Small intestine (tissue), 7 donors: ENCODE results near the gene SGMS1. TPM values are rescaled to one million over a fixed set of nuclear protein-coding genes. Genes with fewer than 3 reads are reported as not detected.

ENCODE experiments used
- DNase-seq, 2 donors: peaks; one replicate each; pipeline versions ENCODE4 v3.0.0 to v3.0.0-alpha.2; 2013
- FAIRE-seq: peaks from 2 replicates; lab custom pipeline; 2012; peaks lifted over from hg19 to GRCh38; lab: Jason Lieb, UNC
- H3K27ac ChIP-seq, 3 donors: one replicate each; pipeline ENCODE4 v1.5.1; 2013; ENCODE audit warnings: low read length in 2 of 3, mild to moderate bottlenecking in 2 of 3, control low read depth in 1 of 3, inconsistent platforms in 1 of 3, low read depth in 1 of 3, moderate library complexity in 1 of 3
- H3K27me3 ChIP-seq, 3 donors: one replicate each; pipeline ENCODE4 v1.6.1; 2013; ENCODE audit warnings: low read length in 3 of 3, inconsistent platforms in 1 of 3; ENCODE audit not compliant: control insufficient read depth in 3 of 3, insufficient read depth in 3 of 3
- H3K36me3 ChIP-seq, 3 donors: one replicate each; pipeline ENCODE4 v1.6.1; 2013; ENCODE audit warnings: low read length in 3 of 3, inconsistent platforms in 1 of 3, low read depth in 1 of 3, mild to moderate bottlenecking in 1 of 3, moderate library complexity in 1 of 3; ENCODE audit not compliant: control insufficient read depth in 3 of 3, insufficient read depth in 2 of 3
- H3K4me1 ChIP-seq, 3 donors: one replicate each; pipeline ENCODE4 v1.6.1; 2013; ENCODE audit warnings: low read length in 2 of 3, inconsistent platforms in 1 of 3, low read depth in 1 of 3, mild to moderate bottlenecking in 1 of 3, moderate library complexity in 1 of 3; ENCODE audit not compliant: control insufficient read depth in 3 of 3, insufficient read depth in 2 of 3
- H3K4me3 ChIP-seq, 3 donors: one replicate each; pipeline ENCODE4 v1.5.1; 2013; ENCODE audit warnings: low read length in 3 of 3, control low read depth in 1 of 3, inconsistent platforms in 1 of 3, low read depth in 1 of 3, mild to moderate bottlenecking in 1 of 3, moderate library complexity in 1 of 3
- H3K9me3 ChIP-seq, 2 donors: one replicate each; pipeline ENCODE4 v1.6.1; 2013; ENCODE audit warnings: low read depth in 1 of 2, low read length in 1 of 2; ENCODE audit not compliant: control insufficient read depth in 2 of 2, insufficient read depth in 1 of 2
- WGBS, 3 donors: extraction: QIAGEN DNeasy Blood & Tissue Kit; methylation state at CpG; one replicate each; pipeline ENCODE4 v1.1.7; 2013; 5-methylcytosine and 5-hydroxymethylcytosine counted together
- polyA plus RNA-seq, 4 donors: library from polyadenylated mRNA; stranded (reverse) in 3 of 4; unstranded in 1 of 4; fragments of 200-250 nt in 3 of 4; fragments of 120-200 nt in 1 of 4; gene quantifications; one replicate each; pipeline versions ENCODE4 v1.2.1 to v1.2.3, GENCODE V29; 2013
- donor health status: healthy with polysubstance abuse.
- donor health status: control.
- donor health status: control.
- donor health status: Bipolar disorder and iron deficiency.
- donor health status: healthy.

The SGMS1 gene
- polyA plus RNA-seq, 4 donors = 7.6 to 28.2 (median 11.4) TPM

DNA sequence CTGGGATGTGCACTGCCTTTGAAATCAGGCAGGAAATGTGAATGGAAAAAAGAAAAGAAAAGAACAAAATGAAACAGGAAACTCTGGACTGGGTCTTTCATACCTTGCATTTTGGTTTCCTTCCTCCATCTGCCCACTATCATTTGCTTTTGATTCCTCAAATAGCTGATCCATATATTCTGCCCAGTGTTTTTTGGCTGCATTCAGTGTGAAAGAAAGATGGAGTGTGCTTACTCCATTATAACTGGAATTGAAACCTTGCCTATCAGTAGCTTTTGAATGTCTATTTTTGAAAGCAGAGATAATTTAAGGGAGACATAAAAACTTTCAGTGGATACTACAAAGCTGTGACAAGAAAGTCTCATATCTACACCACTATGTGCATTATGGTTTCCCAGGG is 308.3 kb downstream of the SGMS1 start:
- Histone ChIP-seq H3K36me3 (peaks cover 0 to 7% (median 2%) of the 10 kb centered on the region in 3 donors), H3K4me3 (no peak overlapping the region), H3K4me1 (no peaks in the 10 kb centered on the region), H3K9me3 (no peaks in the 10 kb centered on the region), H3K27ac (no peak overlapping the region), H3K27me3 (no peaks in the 10 kb centered on the region)
- no peak for FAIRE-seq
- no peak for DNase-seq

DNA sequence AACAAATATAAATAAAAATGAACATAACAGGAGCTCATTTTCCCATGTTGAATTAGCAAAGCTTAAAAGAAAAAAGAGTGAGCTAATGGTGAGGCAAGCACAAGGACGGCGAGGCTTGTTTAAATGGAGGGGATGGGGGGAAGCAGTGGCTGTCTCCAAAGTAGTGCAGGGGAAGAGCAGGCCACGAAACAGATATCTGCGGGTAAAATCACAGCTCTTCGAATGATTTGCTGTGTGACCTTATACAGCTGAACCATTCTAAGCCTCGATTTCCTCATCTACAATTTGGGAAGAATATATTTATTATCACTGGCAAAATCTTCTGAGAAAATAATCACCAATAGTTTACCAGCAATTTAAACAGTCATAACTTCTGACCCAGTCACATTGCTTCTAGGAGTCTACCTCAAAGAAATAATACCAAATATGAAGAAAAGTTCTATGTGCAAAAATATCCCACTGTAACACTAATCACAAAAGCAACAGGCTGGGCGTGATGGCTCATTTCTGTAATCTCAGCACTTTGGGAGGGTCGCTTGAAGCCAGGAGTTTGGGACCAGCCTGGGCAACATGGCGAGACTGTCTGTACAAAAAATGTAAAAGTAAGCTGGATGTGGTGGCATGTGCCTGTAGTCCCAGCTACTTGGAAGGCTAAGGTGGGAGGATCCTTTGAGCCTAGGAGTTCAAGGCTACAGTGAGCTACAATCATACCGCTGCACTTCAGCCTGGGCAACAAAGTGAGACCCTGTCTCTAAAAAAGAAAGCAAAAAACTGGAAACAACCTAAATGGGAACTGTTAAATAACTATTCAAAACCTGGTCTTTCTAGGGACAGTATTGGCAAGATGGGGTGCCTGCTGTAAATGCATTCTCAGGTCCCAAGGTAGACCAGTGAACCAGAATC is 309.3 kb downstream of the SGMS1 start:
- Histone ChIP-seq H3K9me3 (no peaks in the 10 kb centered on the region), H3K4me3 (no peak overlapping the region), H3K27me3 (no peaks in the 10 kb centered on the region), H3K4me1 (no peaks in the 10 kb centered on the region), H3K36me3 (peaks cover 0 to 12% (median 2%) of the 10 kb centered on the region in 3 donors), H3K27ac (no peak overlapping the region)
- WGBS, 3 donors = 93 to 97% (median 95%) methylated on average over 10 of the region's 10 CpGs
- DNase-seq (no peak), FAIRE-seq (no peak)

DNA sequence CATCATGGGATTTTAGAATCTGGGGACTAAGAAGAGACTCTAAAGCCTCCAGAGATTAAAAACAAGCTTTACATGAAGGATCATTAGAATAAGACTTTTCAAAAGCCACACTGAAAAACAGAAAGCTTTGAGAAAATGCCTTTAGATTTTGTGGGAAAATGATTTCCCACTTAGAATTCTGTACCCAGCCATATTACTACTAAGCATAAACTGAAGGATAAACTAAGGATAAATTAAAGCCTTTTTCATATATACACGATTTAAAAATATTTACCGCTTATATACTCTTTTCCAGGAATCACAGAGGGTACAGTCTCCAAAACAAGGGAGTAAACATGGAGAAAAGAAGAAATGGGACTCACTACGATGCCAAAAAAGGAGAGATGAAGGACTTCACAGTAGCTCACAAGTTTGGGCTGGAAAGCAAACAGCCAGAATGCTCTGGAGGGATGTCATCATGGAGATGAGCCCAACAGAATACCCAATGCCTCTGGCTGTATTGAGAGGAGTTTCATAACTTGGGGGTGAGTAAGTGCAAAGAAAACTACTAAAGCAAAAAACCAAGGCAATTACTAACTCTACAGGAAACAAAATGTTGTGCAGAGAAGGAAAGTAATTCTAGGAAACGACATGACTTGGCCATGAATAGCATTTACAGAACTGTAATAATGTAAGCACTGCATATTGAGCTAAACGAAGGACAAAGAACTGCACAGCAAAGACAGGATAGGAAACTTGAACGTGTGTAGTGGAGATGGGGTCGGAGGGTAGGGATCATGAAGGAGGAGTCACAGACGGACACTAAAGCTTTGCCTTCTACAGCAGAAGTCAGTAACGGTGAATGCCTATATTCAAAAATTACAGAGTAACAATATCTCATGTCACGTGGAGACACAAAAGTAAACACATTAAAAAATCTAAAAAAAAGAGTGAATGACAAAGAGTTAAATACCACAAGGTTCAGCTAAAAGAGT is 311.0 kb downstream of the SGMS1 start:
- WGBS, 3 donors = 81 to 92% (median 92%) methylated on average over 10 of the region's 10 CpGs
- Histone ChIP-seq H3K27me3 (no peaks in the 10 kb centered on the region), H3K36me3 (peaks cover 0 to 12% (median 3%) of the 10 kb centered on the region in 3 donors), H3K4me3 (no peak overlapping the region), H3K4me1 (no peaks in the 10 kb centered on the region), H3K9me3 (no peaks in the 10 kb centered on the region), H3K27ac (no peak overlapping the region)
- DNase-seq = no peak
- no peak for FAIRE-seq

DNA sequence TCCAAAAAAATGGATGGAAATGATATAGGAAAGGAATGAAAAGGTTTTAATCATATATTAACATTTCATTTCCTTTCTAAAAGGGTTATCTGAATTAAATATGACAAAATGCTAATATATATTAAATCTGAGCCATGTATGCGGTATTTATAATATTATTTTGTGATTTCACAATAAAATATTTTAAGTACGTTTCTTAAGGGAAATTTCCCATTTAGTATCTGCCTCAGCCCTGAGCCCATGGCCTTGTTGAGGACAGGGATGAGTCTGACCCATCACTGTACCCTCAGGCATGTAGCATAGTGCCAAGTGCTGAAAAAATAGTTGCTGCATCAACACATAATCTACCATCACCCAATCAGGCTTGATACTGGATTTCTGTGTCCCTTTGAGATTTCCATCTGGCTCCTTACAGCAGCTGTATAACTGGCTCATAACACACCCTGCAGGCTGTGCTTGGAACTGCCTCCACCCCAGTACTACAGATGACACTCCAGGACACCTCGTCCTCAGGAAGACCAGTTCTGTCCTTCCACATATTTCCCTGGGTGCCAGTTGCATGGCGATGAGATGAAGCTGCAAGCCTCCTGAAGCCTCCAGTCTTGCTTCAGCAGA is 313.1 kb downstream of the SGMS1 start:
- peaks cover 0 to 12% (median 10%) of the 10 kb centered on the region in 3 donors for H3K36me3 ChIP-seq
- H3K4me3 ChIP-seq = no peak overlapping the region
- WGBS, 3 donors = 91 to 95% (median 93%) methylated on average over 4 of the region's 4 CpGs
- no peaks in the 10 kb centered on the region for H3K27me3 ChIP-seq
- FAIRE-seq (no peak), DNase-seq (peak; percentile 42 to 43)
- no peak overlapping the region for H3K27ac ChIP-seq
- H3K9me3 ChIP-seq = no peaks in the 10 kb centered on the region
- no peaks in the 10 kb centered on the region for H3K4me1 ChIP-seq

DNA sequence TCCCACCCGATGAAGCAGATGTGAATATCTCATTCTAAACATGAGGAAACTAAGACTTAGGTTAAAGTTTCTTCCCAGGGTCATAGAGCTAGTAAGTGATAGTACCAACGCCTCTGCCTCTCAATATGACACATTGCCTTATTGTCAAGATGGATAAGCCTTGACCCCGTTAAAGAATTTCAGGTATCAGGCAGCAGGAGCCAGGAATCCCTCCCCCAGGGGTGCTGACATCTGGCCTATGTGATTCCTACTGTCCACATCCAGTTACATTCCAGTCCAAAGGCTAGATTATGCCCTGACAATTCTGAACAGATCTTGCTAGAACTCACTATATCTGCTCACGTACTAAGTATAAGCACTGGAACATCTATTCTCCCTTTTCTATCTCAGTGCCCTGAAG is 314.4 kb downstream of the SGMS1 start:
- Histone ChIP-seq H3K9me3 (no peaks in the 10 kb centered on the region), H3K27me3 (no peaks in the 10 kb centered on the region), H3K4me3 (no peak overlapping the region), H3K27ac (no peak overlapping the region), H3K36me3 (peaks cover 0 to 13% (median 12%) of the 10 kb centered on the region in 3 donors), H3K4me1 (no peaks in the 10 kb centered on the region)
- DNase-seq = no peak
- WGBS, 3 donors = 86 to 92% (median 90%) methylated on average over 4 of the region's 4 CpGs
- FAIRE-seq = no peak

DNA sequence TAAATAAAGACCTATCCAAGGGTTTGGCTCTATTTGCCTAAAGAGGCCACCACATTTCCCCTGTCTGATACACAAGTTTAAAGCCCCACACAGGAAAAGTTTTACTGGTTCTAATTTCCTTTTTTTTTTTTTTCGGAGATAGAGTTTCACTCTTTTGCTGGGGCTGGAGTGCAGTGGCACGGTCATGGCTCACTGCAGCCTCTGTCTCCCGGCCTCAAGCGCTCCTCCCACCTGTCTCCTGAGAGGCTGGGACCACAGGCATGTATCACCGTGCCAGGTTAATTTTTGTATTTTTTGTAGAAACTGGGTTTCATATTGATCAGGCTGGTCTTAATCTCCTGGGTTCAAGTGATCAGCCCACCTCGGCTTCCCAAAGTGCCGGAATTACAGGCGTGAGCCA is 319.1 kb downstream of the SGMS1 start:
- H3K4me3 ChIP-seq = no peak overlapping the region
- FAIRE-seq (no peak), DNase-seq (no peak)
- H3K36me3 ChIP-seq = peaks cover 0 to 13% (median 0%) of the 10 kb centered on the region in 3 donors
- no peaks in the 10 kb centered on the region for H3K9me3 ChIP-seq
- no peaks in the 10 kb centered on the region for H3K27me3 ChIP-seq
- H3K27ac ChIP-seq = no peak overlapping the region
- 94 to 99% (median 97%) methylated on average over 8 of the region's 8 CpGs for WGBS, 3 donors
- no peaks in the 10 kb centered on the region for H3K4me1 ChIP-seq

DNA sequence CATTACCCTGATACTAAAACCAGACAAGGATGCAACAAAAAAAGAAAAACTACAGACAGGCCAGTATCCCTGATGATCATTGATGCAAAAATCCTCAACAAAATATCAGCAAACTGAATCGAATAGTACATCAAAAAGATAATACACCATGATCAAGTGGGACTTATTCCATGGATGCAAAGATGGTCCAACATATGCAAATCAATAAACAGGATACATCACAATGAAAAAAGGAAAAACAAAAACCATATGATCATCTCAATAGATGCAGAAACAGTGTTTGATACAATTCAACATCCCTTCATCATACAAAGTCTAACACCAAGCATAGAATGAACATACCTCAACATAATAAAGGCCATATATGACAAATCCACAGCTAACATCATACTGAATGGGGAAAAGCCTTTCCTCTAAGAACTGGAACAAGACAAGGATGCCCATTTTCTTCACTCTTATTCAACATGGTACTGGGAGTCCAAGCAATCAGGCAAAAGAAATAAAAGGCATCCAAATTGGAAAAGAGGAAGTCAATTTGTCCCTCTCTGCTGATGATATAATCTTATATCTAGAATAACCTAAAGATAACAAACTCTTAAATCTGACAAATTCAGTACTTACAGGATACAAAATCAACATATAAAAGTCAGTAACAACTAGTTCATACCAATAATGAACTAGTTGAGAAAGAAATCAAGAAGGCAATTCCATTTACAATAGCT is 323.6 kb downstream of the SGMS1 start:
- Histone ChIP-seq H3K4me3 (no peak overlapping the region), H3K36me3 (peaks cover 0 to 3% (median 0%) of the 10 kb centered on the region in 3 donors), H3K27ac (no peak overlapping the region), H3K9me3 (no peaks in the 10 kb centered on the region), H3K4me1 (no peaks in the 10 kb centered on the region), H3K27me3 (no peaks in the 10 kb centered on the region)
- WGBS, 3 donors = 95 to 97% (median 95%) methylated on average over 1 of the region's 1 CpG
- FAIRE-seq (no peak), DNase-seq (no peak)
